HUDEP-2 (cell line): Measurements from ENCODE around the gene RAB40C.
A peak's percentile ranks its signal among the peaks of the same experiment; 100 is the strongest.

Experiments used
- DNase-seq, 76 experiments: peaks; one replicate each; lab custom pipeline; 2025; ENCODE audit not compliant: unreplicated experiment in 76 of 76; lab: John Stamatoyannopoulos, UW

Gene RAB40C

DNA sequence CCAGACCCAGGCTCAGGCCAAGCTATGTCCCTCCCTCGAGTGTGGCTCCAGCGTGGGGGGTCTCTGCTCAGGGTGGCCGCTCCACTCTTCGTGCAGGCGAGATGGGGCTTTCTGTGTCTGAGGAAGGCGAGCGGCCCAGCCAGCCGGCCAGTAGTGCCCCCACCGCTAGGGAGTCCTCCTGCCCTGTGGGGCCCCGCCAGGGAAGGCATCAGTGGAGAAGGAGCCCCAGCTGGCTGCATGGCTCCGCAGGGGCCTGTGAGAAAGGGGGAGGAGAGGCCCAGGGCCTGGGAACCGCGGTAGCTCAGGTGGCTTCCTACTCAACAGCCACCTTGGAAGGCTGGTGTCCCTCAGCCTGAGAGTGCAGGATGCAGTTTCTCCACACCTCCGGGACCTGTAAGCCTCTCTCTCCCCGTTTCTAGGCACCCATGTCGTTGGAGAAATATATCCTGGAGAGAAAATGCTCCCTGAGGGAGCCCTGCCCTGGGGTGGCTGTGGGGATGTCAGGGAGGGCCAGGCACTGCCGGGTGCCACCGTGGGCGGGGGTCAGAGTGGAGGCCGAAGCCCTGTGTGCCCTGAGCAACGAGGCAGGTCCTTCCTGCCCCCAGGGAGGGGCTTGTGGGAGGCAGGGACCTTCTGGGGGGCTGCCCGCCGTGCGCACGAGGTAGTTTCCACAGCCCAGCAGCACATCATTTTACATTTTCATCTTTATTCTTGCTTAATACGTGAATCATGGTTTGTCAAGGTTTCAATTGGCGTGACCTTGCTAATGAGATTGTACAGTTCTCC lies 16.8 kb upstream of the RAB40C start:
- DNase-seq, result no peak

GRCh38 chr16:574021-574760 lies 15.7 kb upstream of the RAB40C start:
- no peak for DNase-seq

GRCh38 chr16:575354-576196 lies 14.3 kb upstream of the RAB40C start:
- DNase-seq, result no peak

DNA sequence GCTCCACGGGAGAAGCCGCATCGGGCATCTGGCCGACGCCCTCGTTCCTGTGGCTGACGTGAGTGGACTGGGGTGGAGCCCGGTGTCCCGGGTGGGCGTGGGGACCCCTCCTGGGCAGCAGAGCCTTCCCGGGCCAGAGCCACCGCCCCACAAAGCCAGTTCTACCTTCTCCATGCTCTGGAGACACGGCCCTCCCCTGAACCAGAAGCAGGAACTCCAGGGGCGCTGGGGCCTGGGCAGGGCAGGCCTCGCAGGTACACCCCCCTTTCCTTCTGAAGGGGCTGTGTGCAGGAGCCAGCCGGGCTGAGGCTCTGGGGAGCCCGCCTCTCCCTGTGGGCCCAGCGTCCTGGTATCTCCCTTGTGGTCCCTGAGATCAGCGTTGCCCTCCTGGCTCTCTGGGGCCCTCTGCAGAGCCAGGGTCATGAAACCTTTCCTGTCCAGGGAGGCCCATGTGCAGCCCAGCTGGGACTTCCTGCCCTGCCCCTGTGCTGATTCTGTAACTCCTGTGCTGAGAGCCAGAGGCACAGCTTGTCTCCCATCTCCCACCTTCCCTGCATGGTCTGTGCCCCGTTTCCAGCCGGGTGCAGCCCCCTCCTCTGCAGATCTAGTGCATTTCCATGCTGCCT lies 13.6 kb upstream of the RAB40C start:
- DNase-seq, result peak in 3 of 76 experiments; percentile 20 to 39 (median 26)

DNA sequence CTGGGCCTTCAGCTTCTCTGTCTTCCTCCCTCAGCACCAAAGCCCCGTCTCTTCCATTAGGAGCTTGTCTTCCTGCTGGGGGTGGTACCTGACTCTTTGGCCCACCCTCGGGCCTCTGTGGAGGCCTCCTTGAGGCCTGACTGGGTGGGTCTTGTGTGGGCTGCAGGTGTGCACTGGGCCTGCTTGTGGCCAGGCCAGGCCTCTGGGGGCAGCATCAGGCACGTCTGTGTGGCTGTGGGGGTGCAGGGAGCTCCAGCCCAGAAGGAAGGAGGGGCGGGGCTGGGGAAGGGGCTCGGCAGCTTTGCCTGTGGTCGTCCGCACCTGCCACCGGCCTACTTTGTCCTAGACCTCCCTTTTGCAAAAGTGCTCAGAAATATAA lies 13.1 kb upstream of the RAB40C start:
- no peak for DNase-seq

DNA sequence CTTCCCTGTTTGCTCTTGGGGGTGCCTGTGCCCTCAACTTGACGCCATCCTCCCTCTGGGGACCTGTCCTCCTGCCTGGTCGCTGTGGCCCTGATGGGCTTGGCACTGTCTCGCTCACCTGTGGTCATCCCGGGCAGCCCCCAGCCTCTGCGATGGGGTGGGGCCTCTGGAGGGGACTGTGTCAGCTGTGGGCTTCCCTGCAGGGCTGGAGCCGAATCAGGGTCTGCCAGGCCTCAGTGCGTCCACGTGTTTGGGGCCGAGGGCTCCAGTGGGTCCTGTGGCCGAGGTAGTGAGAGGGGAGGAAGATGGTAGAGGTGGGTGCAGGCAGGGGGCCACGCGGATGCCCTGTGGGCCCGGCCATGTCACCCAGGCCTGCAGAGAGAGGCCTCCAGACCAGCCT lies 12.1 kb upstream of the RAB40C start:
- DNase-seq, result no peak

DNA sequence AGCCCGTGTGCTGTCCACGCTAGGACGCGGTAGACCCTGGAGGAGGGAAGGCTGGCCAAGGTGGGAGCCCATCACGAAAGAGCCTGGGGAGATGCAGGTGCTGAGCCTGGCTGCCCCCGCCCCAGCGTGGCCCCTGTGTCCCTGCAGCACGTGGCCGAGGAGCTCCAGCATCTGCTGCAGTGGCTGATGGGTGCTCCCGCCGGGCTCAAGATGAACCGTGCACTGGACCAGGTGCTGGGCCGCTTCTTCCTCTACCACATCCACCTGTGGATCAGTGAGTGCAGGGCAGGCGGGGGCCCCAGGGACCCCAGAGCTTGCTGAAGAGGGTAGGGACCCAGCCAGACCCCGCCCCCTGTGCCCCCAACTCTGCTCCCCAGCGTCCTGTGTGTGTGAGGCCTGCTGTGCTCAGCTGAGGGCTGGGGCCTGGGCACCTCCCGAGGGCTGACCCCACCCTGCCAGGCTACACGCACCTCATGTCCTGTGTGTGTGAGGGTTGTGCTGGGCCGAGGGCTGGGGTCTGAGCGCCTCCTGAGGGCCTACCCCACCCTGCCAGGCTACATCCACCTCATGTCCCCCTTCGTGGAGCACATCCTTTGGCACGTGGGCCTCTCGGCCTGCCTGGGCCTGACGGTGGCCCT lies 11.5 kb upstream of the RAB40C start:
- no peak for DNase-seq

- DNase-seq, result peak in 74 of 76 experiments; percentile 6 to 88 (median 75)
These were observed 10.9 kb upstream of the RAB40C start for GRCh38 chr16:578870-579405.

- no peak for DNase-seq
These were observed 9.5 kb upstream of the RAB40C start for GRCh38 chr16:580141-580945.

GRCh38 chr16:580946-581498 lies 8.8 kb upstream of the RAB40C start:
- DNase-seq, result no peak

DNA sequence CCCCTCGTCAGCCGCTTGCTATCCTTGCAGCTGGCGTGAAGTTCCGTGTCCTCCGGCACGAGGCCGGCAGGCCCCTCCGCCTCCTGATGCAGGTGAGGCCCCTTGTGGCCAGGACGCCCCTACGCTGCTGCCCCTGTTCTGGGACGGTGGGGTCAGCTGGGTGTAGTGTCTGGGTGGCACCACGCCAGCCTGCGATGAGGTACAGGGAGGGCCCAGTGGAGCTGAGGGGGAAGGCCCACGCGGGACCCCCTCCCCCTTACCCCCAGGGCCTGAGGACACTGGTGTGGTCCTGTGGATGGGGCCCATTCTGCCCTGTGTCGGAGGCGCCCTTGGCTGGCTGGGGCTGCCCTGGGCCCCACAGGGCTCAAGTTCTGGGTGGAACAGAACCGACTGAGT lies 7.7 kb upstream of the RAB40C start:
- no peak for DNase-seq

DNA sequence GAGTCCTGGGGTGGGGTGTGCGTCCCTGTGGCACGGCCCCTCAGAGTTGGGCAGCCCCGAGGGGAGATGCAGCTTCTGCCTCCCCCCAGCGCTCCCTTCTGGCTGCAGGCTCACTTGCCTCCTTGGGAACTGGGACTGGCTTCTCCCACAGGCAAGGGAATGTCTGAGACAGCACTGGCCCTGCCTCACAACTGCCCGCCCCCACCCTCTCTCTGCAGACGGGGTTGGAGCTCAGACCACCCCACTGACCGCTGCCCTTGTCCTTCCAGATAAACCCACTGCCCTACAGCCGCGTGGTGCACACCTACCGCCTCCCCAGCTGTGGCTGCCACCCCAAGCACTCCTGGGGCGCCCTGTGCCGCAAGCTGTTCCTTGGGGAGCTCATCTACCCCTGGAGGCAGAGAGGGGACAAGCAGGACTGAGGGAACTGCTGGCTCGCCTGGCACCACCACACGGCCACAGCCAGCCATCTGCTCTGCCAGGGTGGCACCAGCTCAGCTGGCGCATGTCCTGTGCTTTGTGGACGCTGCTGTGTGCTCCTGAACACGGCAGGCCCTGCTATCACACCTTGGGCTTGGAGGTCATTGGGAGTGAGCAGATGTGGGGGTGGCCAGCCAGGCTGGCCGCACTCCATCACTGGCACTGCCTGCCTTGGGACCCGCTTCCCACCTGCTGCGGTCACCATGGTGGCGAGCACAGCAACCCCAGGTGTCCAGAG lies 7.1 kb upstream of the RAB40C start:
- DNase-seq, result no peak

- DNase-seq, result no peak
These were observed 6.4 kb upstream of the RAB40C start for GRCh38 chr16:583470-583814.

DNA sequence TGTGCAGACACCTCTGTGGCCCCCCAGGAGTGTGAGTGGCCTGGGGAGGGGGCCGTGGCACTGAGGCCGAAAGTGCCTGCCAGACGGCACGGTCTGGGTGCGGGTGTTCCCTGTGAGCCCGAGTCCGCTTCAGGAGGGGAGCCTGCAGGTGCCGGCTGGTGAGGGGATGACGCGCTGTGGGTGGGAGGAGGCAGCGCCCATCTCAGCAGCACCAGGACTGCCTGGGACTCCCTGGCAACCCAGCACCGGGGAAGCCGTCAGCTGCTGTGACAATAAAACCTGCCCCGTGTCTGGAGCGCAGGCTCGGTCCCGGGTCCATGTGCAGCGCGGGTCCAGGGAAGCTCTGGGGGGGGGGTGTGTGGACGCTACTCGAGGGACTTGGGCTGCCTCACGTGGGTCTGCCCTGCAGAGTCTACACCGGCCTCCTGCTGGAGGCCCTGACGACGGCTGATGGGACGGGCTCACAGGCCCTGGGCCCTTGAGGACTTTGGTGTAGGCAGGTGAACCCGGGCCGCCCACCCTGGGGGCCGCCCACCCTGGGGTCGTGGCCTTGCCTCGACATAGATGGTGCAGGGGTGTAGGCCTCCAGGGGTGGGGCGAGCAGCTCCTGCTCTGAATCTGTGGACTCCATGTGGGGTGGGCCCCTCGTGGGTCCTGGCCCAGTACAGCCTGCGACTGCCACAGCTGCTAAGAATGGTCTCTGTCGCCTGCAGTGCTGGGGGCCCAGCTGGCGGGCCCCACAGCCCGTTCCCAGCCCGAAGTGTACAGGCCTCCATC lies 5.9 kb upstream of the RAB40C start:
- DNase-seq, result peak in 5 of 76 experiments; percentile 10 to 41 (median 26)

- DNase-seq, result peak in 21 of 76 experiments; percentile 14 to 59 (median 31)
These were observed 4.5 kb upstream of the RAB40C start for GRCh38 chr16:585351-585750.

DNA sequence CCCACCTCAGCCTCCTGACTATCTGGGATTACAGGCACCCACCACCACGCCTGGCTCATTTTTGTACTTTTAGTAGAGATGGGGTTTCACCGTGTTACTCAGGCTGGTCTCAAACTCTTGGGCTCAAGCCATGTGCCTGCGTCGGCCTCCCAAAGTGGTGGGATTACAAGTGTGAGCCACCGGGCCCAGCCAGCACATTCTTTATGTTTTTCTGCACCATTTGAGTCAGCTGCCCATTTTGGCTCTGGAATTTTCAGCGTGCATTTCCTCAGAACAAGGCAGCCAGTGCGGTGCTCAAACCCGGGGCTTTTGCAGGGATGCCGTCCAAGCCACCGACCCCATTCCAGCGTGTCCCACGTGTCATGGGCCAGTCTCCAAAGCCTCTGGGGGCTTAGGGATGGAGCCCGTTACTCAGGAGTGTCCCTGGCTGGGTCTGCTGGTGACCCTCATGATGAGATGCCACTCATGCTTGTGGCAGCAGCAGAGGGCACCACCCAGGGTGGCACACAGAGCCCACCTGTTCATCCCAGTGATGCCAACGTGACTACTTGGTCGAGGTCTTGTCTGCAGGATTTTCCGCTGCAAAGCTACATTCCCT lies 3.7 kb upstream of the RAB40C start:
- DNase-seq, result peak in 7 of 76 experiments; percentile 16 to 58 (median 46)
